TTC549 (cell line): Measurements from ENCODE around the gene SYTL4.

Experiments used
- FAIRE-seq: peaks from 2 replicates; lab custom pipeline; 2012; peaks lifted over from hg19 to GRCh38; lab: Jason Lieb, UNC

SYTL4 gene

DNA sequence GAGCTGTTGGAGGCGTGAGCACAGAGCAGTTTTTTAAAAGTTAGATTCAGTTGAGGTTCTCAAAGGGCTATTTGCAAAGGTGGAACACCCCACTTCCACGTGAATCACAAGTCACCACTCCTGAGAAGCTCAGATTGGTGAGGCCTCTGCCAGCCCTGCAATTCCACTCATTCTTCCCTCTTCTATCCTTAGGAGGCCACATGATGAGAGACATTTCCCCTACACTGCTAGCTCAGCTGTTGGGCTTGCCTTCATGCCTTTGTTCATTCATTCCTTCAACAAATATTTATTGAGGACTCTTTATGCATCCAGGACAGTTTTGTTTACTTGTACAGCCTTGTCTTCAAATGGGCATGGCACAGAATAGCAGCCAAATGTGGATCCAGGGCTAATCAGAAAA is 84.2 kb downstream of the SYTL4 start:
- no peak for FAIRE-seq

DNA sequence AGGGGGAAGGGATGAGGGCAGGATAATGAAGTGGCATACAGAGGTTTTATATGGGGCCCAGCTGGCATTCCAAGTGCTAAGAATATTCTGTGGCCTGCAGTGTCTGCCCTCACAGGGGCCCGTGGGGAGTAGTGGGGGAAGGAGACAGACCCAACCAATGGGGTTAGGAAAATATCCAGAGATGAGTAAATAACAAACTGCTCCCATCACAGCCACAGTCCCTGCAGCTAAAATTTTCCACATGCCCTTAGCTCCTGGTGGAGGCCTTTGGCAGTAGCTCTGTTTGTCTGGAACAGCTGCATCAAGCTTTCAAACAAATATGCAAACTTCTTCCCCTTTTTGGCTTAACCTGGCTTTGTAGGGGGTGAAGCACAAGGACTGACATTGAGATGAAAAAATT is 84.8 kb downstream of the SYTL4 start:
- FAIRE-seq, result no peak

DNA sequence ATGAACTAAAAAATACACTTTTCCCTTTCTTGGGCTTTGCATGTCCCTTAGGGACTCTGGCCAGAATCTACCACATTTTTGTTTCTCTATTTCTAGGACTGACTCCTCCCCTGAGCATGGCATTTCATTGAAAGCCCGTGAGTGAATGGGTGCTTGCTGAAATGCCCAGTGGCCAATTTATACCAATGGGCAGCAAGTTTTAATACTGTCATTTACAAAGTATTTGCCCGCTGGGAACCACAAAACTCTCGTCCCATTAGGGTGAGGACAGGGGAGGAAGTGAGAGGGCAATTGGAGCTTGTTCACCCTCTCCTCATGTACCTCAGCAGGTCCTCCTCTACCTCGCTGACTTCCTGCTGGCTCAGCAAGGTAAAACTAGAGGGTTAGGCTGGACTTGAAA is 86.8 kb downstream of the SYTL4 start:
- FAIRE-seq, result no peak

DNA sequence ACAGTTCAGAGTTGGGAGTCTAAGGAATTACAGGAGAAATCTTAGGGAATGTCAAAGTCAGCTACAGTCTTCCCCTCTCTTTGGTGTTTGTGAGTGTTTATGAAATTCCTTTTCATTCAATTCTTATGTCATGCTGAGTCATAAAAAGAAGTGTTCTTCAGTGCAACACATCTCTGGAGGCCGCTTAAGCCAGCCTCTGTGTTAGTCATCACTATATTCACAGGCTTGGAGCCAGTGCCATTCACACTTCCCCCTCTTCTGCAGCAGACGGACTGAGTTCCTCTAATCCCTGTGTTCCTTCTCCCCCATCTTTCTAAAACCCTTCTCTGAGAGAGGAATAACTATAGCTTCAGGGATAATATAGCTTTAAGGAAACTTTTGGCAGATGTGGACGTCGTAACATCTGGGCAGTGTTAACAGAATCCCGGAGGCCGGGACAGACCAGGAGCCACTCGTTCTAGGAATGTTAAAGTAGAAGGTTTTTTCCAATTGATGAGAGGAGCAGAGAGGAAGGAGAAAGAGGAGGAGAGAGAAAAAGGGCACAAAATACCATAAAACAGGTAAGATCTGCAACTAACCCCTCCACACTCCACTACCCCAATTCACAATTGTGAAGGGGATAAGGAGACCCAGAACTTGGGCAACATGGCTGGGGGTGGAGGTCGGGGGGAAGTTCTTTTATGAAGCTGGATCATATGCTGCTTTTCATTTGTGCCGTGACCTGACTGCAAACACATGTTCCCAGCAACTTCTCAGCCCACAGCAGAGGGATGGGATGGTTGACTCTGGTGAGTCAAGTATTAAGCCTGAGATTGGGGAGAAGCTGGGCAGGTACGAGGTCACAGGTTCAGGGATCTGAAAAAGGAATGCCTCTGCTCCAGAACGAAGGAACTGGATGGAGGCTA is 87.7 kb downstream of the SYTL4 start, which contains the start of gene SRPX2:
Gene SRPX2 (plus strand): TSS at position 244 of the 905 bp plus-strand sequence. CDS start 2,124 bp downstream, outside the sequence.
- no peak for FAIRE-seq

DNA sequence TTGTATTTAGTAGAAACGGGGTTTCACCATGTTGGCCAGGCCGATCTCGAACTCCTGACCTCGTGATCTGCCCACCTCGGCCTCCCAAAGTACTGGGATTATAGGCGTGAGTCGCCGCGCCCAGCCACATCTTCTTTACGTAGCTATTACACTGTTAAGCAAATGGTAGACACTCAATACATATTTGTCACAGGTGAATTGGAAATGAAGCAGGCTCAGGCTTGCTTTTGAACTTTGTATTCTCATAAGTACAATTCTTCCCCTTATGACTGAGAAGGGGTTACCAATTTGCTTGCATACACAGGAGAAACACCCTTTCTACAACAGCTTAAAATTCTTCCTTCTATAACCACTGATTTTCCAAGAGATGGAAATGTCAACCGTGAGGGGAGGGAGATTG is 88.7 kb downstream of the SYTL4 start:
- no peak for FAIRE-seq

DNA sequence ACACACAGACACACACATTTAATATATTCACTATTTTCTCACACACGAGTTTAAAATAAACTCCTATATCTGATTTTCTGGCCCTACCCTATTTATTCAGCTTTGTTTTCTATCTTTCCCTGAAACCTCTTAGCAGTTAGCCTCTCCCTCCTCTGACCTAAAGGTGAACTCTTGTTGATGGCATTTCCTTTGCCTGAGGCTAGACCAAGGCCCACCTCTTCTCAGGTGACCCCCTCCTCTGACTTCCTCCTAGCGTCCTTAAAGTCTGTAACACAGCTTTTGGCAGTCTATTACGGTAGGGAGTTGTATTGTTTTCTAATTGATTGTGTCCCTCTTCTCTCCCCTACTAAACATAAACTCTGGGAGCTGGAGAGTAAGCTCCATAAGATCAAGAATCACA is 89.6 kb downstream of the SYTL4 start:
- no peak for FAIRE-seq

DNA sequence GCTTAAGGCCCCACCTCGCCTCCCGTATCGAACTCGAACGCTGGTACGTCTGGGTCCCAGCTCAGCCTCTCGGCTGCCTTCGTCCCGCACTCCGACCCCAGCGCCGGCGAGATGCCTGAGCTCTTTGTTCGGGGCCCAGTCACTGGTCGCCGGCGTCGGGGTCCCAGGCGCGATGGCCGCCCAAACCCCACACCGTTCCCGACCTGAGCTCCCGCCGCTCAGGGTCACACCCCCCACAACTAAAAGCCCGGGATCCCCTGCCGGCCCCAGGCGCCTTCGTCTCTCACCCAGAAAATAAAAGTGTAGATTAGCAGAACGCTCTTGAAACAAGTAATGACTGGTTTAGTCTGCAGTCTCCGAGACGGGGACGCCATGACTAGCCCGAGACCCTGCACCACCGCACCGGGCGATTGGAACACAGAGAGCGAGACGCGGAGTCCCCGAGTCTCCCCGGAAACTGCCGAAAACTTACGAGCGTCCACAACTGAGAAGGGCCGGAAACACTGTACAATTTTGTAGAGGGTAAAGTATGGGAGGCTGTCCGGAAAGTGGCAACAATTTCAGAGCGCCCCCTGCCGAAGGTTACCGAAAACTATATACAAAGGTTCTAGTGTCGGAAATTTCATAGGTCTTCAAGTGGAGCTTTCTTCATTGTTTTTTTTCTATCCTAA is 95.5 kb downstream of the SYTL4 start, which contains the start of gene TSPAN6:
Gene TSPAN6 (minus strand): TSS at position 486 of the 671 bp plus-strand sequence. CDS start 112 bp downstream, at position 374.
- FAIRE-seq, result peak; percentile 58

DNA sequence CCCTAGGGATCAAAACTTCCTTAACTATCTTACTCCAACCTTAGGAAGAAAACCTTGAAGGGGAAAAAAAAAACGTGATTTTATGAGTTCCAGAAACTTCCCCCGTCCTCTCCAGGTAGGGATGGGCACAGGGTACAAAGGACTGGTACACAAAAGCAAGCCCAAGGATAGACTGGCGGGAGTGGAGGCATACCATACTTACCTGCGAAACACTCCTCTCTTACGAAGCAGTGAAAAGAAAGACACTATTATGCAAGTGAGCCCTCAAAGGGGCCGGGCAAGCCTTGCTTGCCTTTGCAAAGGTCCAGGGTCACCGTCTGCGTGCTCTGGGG is 96.0 kb downstream of the SYTL4 start:
- no peak for FAIRE-seq

DNA sequence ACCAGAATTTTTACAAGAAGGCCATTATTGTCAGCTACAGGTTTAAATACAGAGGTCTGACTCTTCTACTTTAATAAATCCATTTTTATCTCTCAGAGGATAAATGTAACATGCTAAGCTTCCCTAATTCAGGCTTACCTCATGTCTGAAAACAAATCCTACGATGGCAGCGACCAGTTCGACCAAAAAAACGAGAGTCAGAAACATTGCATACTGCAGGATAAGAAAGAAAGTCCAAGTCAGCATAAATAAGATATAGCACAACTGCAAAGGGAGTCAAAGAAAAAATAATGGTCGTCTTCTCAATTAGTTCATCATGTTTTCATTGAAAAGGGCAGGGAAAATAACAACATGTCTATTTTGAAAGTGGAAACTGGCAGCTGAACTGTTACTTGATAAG is 96.9 kb downstream of the SYTL4 start:
- FAIRE-seq, result no peak

DNA sequence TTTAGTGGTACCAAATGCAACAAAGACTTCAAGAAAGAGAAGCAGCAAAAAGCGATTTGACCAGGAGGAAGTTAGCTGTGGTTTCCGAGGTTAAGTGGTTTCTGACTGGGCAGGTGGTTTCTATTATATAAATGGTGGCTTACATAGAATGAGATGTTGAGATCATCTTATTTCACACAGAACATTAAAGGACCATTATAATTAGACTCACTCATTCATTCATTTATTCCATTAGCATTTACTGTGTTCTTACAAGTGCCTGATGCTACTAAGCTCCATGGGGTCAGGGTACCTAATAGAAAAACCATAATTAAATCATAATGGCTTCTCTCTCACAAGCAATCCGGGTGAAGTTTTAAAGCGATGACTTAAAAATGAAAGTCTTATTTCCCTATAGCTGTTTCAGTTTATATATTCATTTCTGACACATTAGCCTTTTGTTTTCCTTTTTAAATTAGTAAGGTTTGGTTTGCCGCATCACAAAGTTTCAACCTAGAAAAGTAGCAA is 105.9 kb downstream of the SYTL4 start:
- FAIRE-seq, result no peak
